K562 (cell line): ENCODE results near the gene GPR83. TPM values are rescaled to one million over a fixed set of nuclear protein-coding genes. Genes with fewer than 3 reads are reported as not detected.

ENCODE experiments used
- CBFA2T3 ChIP-seq: fragments of 450-650 bp; IDR thresholded peaks from 2 replicates; pipeline ENCODE4 v1.6.1; 2017
- DIDO1 ChIP-seq: fragments of 450-650 bp; IDR thresholded peaks from 2 replicates; pipeline ENCODE4 v1.6.1; 2016; ENCODE audit warnings: low read depth, missing biosample characterization, missing genetic modification characterization
- KDM4B ChIP-seq, 2 experiments: fragments of 450-650 bp in 1 of 2; sonication (generic) in 1 of 2; IDR thresholded peaks; 2 replicates each; pipeline ENCODE4 v1.6.1; 2016 to 2017; ENCODE audit warnings: borderline replicate concordance in 2 of 2, antibody characterized with exemption in 1 of 2, low read depth in 1 of 2, mild to moderate bottlenecking in 1 of 2
- MAZ ChIP-seq, 2 experiments: fragments of 450-650 bp in 1 of 2; sonication (generic) in 1 of 2; formaldehyde crosslinking; IDR thresholded peaks in 1 of 2; conservative IDR thresholded peaks in 1 of 2; 2 replicates each; pipeline versions ENCODE4 v1.4.0 to v1.5.0; 2020; ENCODE audit warnings: mild to moderate bottlenecking in 1 of 2, missing genetic modification reagents in 1 of 2
- ZNF644 ChIP-seq: fragments of 200-800 bp; sonication (Bioruptor generic); IDR thresholded peaks from 2 replicates; pipeline ENCODE4 v1.6.1; 2016; ENCODE audit warnings: low read depth, missing genetic modification characterization, missing compliant biosample characterization
- polyA plus RNA-seq, 8 experiments: library from polyadenylated mRNA; depleted of rRNA in 4 of 8; stranded (reverse) in 5 of 8; unstranded in 3 of 8; fragments of >200 nt; fragmentation: Nextera tagmentation in 2 of 8; fragmentation: Illumina TruSeq in 1 of 8; extraction: Ambion mirVana in 2 of 8; extraction: Trizol in 1 of 8; gene quantifications; 2 replicates each; pipeline versions ENCODE4 v1.2.1 to v1.2.3, GENCODE V29; 2011 to 2014; ENCODE audit warnings: inconsistent platforms in 1 of 8, missing spikeins in 1 of 8
- total RNA-seq, 7 experiments: library from RNA; depleted of rRNA in 6 of 7; stranded (reverse); fragments of >200 nt in 6 of 7; fragmentation: Illumina TruSeq in 2 of 7; extraction: Trizol in 2 of 7; gene quantifications; 2 replicates each; pipeline versions ENCODE4 v1.2.1 to v1.2.3, GENCODE V29; 2011 to 2021; ENCODE audit warnings: low replicate concordance in 1 of 7
- TF ChIP-seq, protein P1 (sequence below), 3 experiments: fragments of 200-800 bp in 1 of 3; sonication (Bioruptor generic) in 1 of 3; sonication (generic) in 1 of 3; formaldehyde crosslinking in 1 of 3; IDR thresholded peaks; 2 replicates each; pipeline versions ENCODE4 v1.6.1 to v1.8.0; 2016 to 2022; ENCODE audit warnings: mild to moderate bottlenecking in 2 of 3, missing compliant biosample characterization in 2 of 3, missing genetic modification characterization in 2 of 3, missing genetic modification reagents in 1 of 3
- TF ChIP-seq, protein P2 (sequence below): fragments of 450-650 bp; IDR thresholded peaks from 2 replicates; pipeline ENCODE4 v1.6.1; 2016; ENCODE audit warnings: mild to moderate bottlenecking
- TF ChIP-seq, protein P3 (sequence below), 2 experiments: fragments of 450-650 bp; formaldehyde crosslinking in 1 of 2; IDR thresholded peaks; 2 replicates each; pipeline versions ENCODE4 v1.4.0 to v1.6.1; 2014 to 2020; ENCODE audit warnings: mild to moderate bottlenecking in 2 of 2, borderline replicate concordance in 1 of 2, low read depth in 1 of 2
- TF ChIP-seq, protein P4 (sequence below): IDR thresholded peaks from 3 replicates; pipeline ENCODE4 v1.6.1; 2011; ENCODE audit warnings: borderline replicate concordance, mild to moderate bottlenecking; ENCODE audit not compliant: insufficient read length, insufficient read depth
- TF ChIP-seq, protein P5 (sequence below): sonication (generic); formaldehyde crosslinking; IDR thresholded peaks from 2 replicates; pipeline ENCODE4 v1.8.0; 2022; ENCODE audit warnings: missing genetic modification reagents, mild to moderate bottlenecking, borderline replicate concordance

Gene GPR83
- total and polyA plus RNA-seq, 9 of the 15 experiments (the other 6 are each of a cell fraction or from before 2014, with no cell fraction given), result 0.03 to 0.13 (median 0.08) TPM; not detected in 2

DNA sequence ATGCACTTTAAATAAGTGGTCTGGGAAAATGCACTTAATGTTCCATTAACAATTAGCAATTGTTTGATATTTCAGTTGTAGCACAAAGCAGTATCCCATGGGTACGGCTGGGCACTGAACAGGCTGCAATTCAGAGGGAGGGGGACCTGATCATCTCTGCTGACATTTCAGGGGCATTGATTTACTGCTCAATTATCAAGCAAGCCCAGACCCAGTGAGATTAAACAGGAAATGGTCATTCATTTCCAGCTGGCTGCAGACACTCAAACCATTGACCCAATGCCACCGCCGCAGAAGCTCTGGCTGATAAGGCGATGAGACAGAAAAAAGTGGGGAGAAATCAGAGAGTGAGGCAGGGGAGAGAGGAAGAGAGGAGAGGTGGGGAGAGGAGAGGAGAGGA, 1.2 kb downstream of the GPR83 start (continued):
- TF ChIP-seq, protein P1, sequence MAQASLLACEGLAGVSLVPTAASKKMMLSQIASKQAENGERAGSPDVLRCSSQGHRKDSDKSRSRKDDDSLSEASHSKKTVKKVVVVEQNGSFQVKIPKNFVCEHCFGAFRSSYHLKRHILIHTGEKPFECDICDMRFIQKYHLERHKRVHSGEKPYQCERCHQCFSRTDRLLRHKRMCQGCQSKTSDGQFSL (CRISPR knock-in tag; IDR thresholded peaks at IDR 0.05), result no peak
- TF ChIP-seq, protein P1 (tag; IDR thresholded peaks at IDR 0.05), result no peak
- TF ChIP-seq, protein P2, sequence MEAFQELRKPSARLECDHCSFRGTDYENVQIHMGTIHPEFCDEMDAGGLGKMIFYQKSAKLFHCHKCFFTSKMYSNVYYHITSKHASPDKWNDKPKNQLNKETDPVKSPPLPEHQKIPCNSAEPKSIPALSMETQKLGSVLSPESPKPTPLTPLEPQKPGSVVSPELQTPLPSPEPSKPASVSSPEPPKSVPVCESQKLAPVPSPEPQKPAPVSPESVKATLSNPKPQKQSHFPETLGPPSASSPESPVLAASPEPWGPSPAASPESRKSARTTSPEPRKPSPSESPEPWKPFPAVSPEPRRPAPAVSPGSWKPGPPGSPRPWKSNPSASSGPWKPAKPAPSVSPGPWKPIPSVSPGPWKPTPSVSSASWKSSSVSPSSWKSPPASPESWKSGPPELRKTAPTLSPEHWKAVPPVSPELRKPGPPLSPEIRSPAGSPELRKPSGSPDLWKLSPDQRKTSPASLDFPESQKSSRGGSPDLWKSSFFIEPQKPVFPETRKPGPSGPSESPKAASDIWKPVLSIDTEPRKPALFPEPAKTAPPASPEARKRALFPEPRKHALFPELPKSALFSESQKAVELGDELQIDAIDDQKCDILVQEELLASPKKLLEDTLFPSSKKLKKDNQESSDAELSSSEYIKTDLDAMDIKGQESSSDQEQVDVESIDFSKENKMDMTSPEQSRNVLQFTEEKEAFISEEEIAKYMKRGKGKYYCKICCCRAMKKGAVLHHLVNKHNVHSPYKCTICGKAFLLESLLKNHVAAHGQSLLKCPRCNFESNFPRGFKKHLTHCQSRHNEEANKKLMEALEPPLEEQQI, result no peak
- TF ChIP-seq MAZ (CRISPR knock-in tag; conservative IDR thresholded peaks at IDR 0.05 in 1 of 2, IDR thresholded peaks at IDR 0.05 in 1 of 2) (0 out of 4 replicates have a peak, but pooled peaks of 1 of the 2 experiments have one; percentile 22), ZNF644 (tag) (no peak), KDM4B (IDR thresholded peaks at IDR 0.05; ENCODE audit: borderline replicate concordance in 2 of 2, low read depth in 1 of 2) (no peak), CBFA2T3 (peak; percentile 89), DIDO1 (tag) (no peak)
- TF ChIP-seq, protein P3, sequence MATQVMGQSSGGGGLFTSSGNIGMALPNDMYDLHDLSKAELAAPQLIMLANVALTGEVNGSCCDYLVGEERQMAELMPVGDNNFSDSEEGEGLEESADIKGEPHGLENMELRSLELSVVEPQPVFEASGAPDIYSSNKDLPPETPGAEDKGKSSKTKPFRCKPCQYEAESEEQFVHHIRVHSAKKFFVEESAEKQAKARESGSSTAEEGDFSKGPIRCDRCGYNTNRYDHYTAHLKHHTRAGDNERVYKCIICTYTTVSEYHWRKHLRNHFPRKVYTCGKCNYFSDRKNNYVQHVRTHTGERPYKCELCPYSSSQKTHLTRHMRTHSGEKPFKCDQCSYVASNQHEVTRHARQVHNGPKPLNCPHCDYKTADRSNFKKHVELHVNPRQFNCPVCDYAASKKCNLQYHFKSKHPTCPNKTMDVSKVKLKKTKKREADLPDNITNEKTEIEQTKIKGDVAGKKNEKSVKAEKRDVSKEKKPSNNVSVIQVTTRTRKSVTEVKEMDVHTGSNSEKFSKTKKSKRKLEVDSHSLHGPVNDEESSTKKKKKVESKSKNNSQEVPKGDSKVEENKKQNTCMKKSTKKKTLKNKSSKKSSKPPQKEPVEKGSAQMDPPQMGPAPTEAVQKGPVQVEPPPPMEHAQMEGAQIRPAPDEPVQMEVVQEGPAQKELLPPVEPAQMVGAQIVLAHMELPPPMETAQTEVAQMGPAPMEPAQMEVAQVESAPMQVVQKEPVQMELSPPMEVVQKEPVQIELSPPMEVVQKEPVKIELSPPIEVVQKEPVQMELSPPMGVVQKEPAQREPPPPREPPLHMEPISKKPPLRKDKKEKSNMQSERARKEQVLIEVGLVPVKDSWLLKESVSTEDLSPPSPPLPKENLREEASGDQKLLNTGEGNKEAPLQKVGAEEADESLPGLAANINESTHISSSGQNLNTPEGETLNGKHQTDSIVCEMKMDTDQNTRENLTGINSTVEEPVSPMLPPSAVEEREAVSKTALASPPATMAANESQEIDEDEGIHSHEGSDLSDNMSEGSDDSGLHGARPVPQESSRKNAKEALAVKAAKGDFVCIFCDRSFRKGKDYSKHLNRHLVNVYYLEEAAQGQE (IDR thresholded peaks at IDR 0.05; ENCODE audit: borderline replicate concordance), result no peak
- TF ChIP-seq, protein P3 (CRISPR knock-in tag; IDR thresholded peaks at IDR 0.05; ENCODE audit: low read depth), result no peak
- TF ChIP-seq, protein P4, sequence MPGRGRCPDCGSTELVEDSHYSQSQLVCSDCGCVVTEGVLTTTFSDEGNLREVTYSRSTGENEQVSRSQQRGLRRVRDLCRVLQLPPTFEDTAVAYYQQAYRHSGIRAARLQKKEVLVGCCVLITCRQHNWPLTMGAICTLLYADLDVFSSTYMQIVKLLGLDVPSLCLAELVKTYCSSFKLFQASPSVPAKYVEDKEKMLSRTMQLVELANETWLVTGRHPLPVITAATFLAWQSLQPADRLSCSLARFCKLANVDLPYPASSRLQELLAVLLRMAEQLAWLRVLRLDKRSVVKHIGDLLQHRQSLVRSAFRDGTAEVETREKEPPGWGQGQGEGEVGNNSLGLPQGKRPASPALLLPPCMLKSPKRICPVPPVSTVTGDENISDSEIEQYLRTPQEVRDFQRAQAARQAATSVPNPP, result no peak
- TF ChIP-seq, protein P5, sequence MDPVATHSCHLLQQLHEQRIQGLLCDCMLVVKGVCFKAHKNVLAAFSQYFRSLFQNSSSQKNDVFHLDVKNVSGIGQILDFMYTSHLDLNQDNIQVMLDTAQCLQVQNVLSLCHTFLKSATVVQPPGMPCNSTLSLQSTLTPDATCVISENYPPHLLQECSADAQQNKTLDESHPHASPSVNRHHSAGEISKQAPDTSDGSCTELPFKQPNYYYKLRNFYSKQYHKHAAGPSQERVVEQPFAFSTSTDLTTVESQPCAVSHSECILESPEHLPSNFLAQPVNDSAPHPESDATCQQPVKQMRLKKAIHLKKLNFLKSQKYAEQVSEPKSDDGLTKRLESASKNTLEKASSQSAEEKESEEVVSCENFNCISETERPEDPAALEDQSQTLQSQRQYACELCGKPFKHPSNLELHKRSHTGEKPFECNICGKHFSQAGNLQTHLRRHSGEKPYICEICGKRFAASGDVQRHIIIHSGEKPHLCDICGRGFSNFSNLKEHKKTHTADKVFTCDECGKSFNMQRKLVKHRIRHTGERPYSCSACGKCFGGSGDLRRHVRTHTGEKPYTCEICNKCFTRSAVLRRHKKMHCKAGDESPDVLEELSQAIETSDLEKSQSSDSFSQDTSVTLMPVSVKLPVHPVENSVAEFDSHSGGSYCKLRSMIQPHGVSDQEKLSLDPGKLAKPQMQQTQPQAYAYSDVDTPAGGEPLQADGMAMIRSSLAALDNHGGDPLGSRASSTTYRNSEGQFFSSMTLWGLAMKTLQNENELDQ (CRISPR knock-in tag), result no peak
